Osteoblast (primary cell): ENCODE data around the gene ADCY9. TPM values are rescaled to one million over a fixed set of nuclear protein-coding genes. Genes with fewer than 3 reads are reported as not detected.

ENCODE experiments used
- DNase-seq: peaks from one replicate; pipeline ENCODE4 v3.0.0; 2011; ENCODE audit warnings: low spot score, mixed read lengths; ENCODE audit not compliant: insufficient read length; ENCODE audit errors: missing footprints
- H2AFZ ChIP-seq: 2 replicates; pipeline ENCODE4 v1.6.0; 2011; ENCODE audit warnings: mild to moderate bottlenecking, low read length
- H3K27ac ChIP-seq: 2 replicates; pipeline ENCODE4 v1.5.1; 2011; ENCODE audit warnings: mild to moderate bottlenecking, low read depth, low read length, moderate library complexity
- H3K27me3 ChIP-seq: 2 replicates; pipeline ENCODE4 v1.6.0; 2012; ENCODE audit warnings: mild to moderate bottlenecking, control low read depth, inconsistent platforms, low read length, moderate library complexity; ENCODE audit not compliant: insufficient read depth
- H3K36me3 ChIP-seq: 2 replicates; pipeline ENCODE4 v1.5.1; 2011; ENCODE audit warnings: mild to moderate bottlenecking, low read length, control low read depth, moderate library complexity; ENCODE audit not compliant: insufficient read depth
- H3K4me1 ChIP-seq: 2 replicates; pipeline ENCODE4 v1.5.1; 2011; ENCODE audit warnings: mild to moderate bottlenecking, low read length, control low read depth, moderate library complexity; ENCODE audit not compliant: insufficient read depth
- H3K4me2 ChIP-seq: 2 replicates; pipeline ENCODE4 v1.6.0; 2011; ENCODE audit warnings: mild to moderate bottlenecking, low read length; ENCODE audit not compliant: insufficient read depth
- H3K4me3 ChIP-seq: fragments of 200-600 bp; sonication (generic); 3 replicates; pipeline ENCODE4 v1.5.1; 2012; ENCODE audit warnings: mild to moderate bottlenecking, low read length, inconsistent platforms; ENCODE audit not compliant: insufficient read depth
- H3K79me2 ChIP-seq: 2 replicates; pipeline ENCODE4 v1.6.0; 2012; ENCODE audit warnings: mild to moderate bottlenecking, low read length, control low read depth, inconsistent platforms; ENCODE audit not compliant: insufficient read depth
- H3K9me3 ChIP-seq: 2 replicates; pipeline ENCODE4 v1.5.1; 2011; ENCODE audit warnings: low read depth, low read length, control low read depth
- H4K20me1 ChIP-seq: 2 replicates; pipeline ENCODE4 v1.6.0; 2012; ENCODE audit warnings: mild to moderate bottlenecking, low read length, control low read depth; ENCODE audit not compliant: insufficient read depth
- CTCF ChIP-seq: IDR thresholded peaks from 2 replicates; pipeline ENCODE4 v1.5.1; 2011; ENCODE audit warnings: mild to moderate bottlenecking, low read depth, low read length, moderate library complexity; ENCODE audit errors: extremely low read depth
- total RNA-seq: library from RNA; depleted of rRNA; stranded (reverse); fragments of >200 nt; gene quantifications from 2 replicates; pipeline ENCODE4 v1.2.3, GENCODE V29; 2012

ADCY9 gene
- total RNA-seq, 1 donor = 29.3 TPM

GRCh38 chr16:4003166-4003565 is 113.1 kb downstream of the ADCY9 start:
- H3K4me3 ChIP-seq = no peak overlapping the region
- peak; percentile 52 for DNase-seq
- H3K36me3 ChIP-seq = no peaks in the 10 kb centered on the region
- no peak overlapping the region for H3K27ac ChIP-seq
- no peak overlapping the region for H2AFZ ChIP-seq
- H3K27me3 ChIP-seq = no peaks in the 10 kb centered on the region
- no peaks in the 10 kb centered on the region for H4K20me1 ChIP-seq
- H3K79me2 ChIP-seq = no peaks in the 10 kb centered on the region
- TF ChIP-seq CTCF = no peak
- no peaks in the 10 kb centered on the region for H3K9me3 ChIP-seq
- no peak overlapping the region for H3K4me2 ChIP-seq
- peaks cover 12% of the 10 kb centered on the region for H3K4me1 ChIP-seq

- no peak overlapping the region for H2AFZ ChIP-seq
- H3K4me1 ChIP-seq = peaks cover 12% of the 10 kb centered on the region
- H3K27me3 ChIP-seq = no peaks in the 10 kb centered on the region
- TF ChIP-seq CTCF = no peak
- H4K20me1 ChIP-seq = no peaks in the 10 kb centered on the region
- no peak overlapping the region for H3K4me2 ChIP-seq
- no peaks in the 10 kb centered on the region for H3K79me2 ChIP-seq
- no peaks in the 10 kb centered on the region for H3K36me3 ChIP-seq
- no peak overlapping the region for H3K27ac ChIP-seq
- no peaks in the 10 kb centered on the region for H3K9me3 ChIP-seq
- no peak for DNase-seq
- no peak overlapping the region for H3K4me3 ChIP-seq
Measured at GRCh38 chr16:4002121-4002520, 114.1 kb downstream of the ADCY9 start.

GRCh38 chr16:3999479-4000325 is 116.5 kb downstream of the ADCY9 start:
- H3K4me1 ChIP-seq = peaks cover 12% of the 10 kb centered on the region
- H2AFZ ChIP-seq = no peak overlapping the region
- H3K4me2 ChIP-seq = peak overlapping the region; percentile 42
- TF ChIP-seq CTCF = no peak
- no peaks in the 10 kb centered on the region for H3K79me2 ChIP-seq
- H3K27ac ChIP-seq = peak overlapping the region; percentile 54
- no peaks in the 10 kb centered on the region for H3K27me3 ChIP-seq
- no peaks in the 10 kb centered on the region for H3K9me3 ChIP-seq
- no peaks in the 10 kb centered on the region for H3K36me3 ChIP-seq
- H3K4me3 ChIP-seq = no peak overlapping the region
- H4K20me1 ChIP-seq = no peaks in the 10 kb centered on the region
- DNase-seq = peak; percentile 86

GRCh38 chr16:3998793-3999478 is 117.3 kb downstream of the ADCY9 start:
- peak; percentile 58 for DNase-seq

More at GRCh38 chr16:3998793-3999478, 117.3 kb downstream of the ADCY9 start:
- Histone ChIP-seq H2AFZ (no peak overlapping the region), H3K4me2 (peak overlapping the region; percentile 42), H4K20me1 (no peaks in the 10 kb centered on the region), H3K27me3 (no peaks in the 10 kb centered on the region), H3K36me3 (no peaks in the 10 kb centered on the region), H3K9me3 (no peaks in the 10 kb centered on the region), H3K4me3 (no peak overlapping the region), H3K4me1 (peaks cover 12% of the 10 kb centered on the region), H3K79me2 (no peaks in the 10 kb centered on the region), H3K27ac (peak overlapping the region; percentile 54)
- TF ChIP-seq CTCF = no peak
